Activated naive CD4-positive, alpha-beta T cell treated with anti-CD3 and anti-CD28 coated beads, Interleukin-2, amount 50 U/mL, for 24 hours (primary cell): Measurements from ENCODE around the gene FAM193A.

Source experiments
- H3K27ac Mint-ChIP-seq: one replicate; pipeline ENCODE4 v1.8.0; 2021; ENCODE audit warnings: mild to moderate bottlenecking, mixed read lengths
- H3K27me3 Mint-ChIP-seq: one replicate; pipeline ENCODE4 v1.8.0; 2021; ENCODE audit warnings: mixed read lengths
- H3K36me3 Mint-ChIP-seq: one replicate; pipeline ENCODE4 v1.8.0; 2021; ENCODE audit warnings: mixed read lengths
- H3K4me1 Mint-ChIP-seq: one replicate; pipeline ENCODE4 v1.8.0; 2021; ENCODE audit warnings: mixed read lengths
- H3K4me3 Mint-ChIP-seq: one replicate; pipeline ENCODE4 v1.8.0; 2021; ENCODE audit warnings: mild to moderate bottlenecking, mixed read lengths
- H3K9me3 Mint-ChIP-seq: one replicate; pipeline ENCODE4 v1.8.0; 2021; ENCODE audit warnings: mixed read lengths

FAM193A gene

DNA sequence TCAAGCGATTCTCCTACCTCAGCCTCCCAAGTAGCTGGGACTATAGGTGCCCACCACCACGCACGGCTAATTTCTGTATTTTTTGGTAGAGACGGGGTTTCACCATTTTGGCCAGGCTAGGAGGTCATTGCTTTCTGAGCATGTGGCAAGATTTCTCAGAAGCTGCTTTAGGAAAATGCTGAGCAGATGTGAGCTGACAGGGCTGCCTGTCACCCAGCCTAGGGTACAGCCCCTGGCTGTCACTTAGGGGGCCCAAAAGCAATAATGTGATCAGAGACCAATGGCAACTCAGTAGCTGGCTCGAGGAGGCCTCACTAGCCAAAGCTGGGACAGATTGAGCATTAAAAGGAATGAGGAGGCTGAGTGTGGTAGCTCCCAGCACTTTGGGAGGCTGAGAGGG, 154.9 kb downstream of the FAM193A start:
- peak overlapping the region; percentile 90 for H3K27ac Mint-ChIP-seq
- no peak overlapping the region for H3K4me3 Mint-ChIP-seq
- H3K4me1 Mint-ChIP-seq, result peaks cover 25% of the 10 kb centered on the region
- no peaks in the 10 kb centered on the region for H3K27me3 Mint-ChIP-seq
- peaks cover 19% of the 10 kb centered on the region for H3K36me3 Mint-ChIP-seq
- no peaks in the 10 kb centered on the region for H3K9me3 Mint-ChIP-seq

DNA sequence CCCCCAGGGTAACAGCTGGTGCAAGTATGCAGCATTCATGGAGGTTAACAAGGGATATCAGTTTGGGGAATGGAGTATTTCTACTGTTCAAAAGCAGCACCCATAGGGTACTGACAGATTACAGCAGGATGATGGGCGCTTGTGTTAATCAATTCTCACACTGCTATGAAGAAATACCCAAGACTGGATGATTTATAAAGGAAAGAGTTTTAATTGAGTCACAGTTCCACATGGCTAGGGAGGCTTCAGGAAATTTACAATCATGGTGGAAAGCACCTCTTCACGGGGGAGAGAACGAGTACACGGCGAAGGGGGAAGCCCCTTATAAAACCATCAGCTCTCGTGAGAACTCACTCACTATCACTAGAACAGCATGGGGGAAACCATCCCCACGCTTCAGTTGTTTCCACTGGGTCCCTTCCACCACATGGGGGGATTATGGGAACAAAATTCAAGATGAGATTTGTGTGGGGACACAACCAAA, 155.5 kb downstream of the FAM193A start:
- H3K27me3 Mint-ChIP-seq, result no peaks in the 10 kb centered on the region
- peaks cover 25% of the 10 kb centered on the region for H3K4me1 Mint-ChIP-seq
- peak overlapping the region; percentile 89 for H3K27ac Mint-ChIP-seq
- H3K4me3 Mint-ChIP-seq, result no peak overlapping the region
- peaks cover 19% of the 10 kb centered on the region for H3K36me3 Mint-ChIP-seq
- no peaks in the 10 kb centered on the region for H3K9me3 Mint-ChIP-seq

DNA sequence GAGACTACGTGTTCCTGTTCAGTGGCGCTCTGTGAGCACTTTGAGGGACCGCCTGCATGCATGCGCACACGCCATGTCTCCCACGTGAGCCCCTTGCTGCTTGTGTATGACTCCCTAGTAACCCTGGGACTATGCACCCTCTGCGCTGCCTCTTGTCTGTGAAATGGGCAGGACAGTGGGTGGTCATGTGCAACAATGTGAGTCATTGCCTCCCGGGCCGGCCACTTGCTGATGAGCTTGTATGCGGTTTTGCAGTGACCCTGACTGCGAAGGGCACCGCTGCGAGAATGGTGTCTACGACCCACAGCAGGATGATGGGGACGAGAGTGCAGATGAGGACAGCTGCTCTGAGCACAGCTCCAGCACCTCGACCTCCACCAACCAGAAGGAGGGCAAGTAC, 158.2 kb downstream of the FAM193A start:
- H3K27ac Mint-ChIP-seq, result no peak overlapping the region
- H3K9me3 Mint-ChIP-seq, result no peaks in the 10 kb centered on the region
- no peak overlapping the region for H3K4me3 Mint-ChIP-seq
- no peaks in the 10 kb centered on the region for H3K27me3 Mint-ChIP-seq
- H3K36me3 Mint-ChIP-seq, result peaks cover 14% of the 10 kb centered on the region
- peaks cover 27% of the 10 kb centered on the region for H3K4me1 Mint-ChIP-seq

DNA sequence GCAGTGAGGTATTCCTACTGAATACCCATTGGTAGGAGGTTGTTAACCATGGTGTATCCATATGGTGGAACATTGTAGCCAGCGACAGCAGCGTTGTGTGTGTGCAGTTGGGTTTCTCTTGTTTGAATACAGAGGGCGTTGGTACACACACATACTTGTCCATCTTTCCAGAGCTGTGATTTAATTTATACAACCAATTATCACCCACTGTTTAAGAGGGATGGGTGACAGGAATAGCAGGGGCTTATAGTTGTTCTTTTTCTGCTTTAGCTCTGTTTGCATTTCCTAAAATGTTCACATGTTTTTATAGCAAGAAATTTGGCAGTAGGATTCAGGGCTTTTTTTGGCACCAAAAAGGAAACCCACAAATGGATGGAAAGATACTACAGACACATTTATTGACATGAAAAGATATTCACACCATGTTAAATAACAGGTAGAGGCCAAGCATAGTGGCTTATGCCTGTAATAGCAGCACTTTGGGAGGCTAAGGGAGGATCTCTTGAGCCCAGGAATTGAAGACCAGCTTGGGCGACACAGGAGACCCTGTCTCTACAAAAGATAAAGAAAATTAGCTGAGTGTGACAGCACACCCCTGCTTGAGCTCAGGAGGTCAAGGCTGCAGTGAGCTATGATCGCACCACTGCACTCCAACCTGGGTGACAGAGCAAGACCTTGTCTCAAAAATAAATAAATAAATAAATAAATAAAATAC, 159.1 kb downstream of the FAM193A start:
- no peaks in the 10 kb centered on the region for H3K9me3 Mint-ChIP-seq
- H3K4me3 Mint-ChIP-seq, result no peak overlapping the region
- peaks cover 20% of the 10 kb centered on the region for H3K4me1 Mint-ChIP-seq
- no peaks in the 10 kb centered on the region for H3K27me3 Mint-ChIP-seq
- H3K36me3 Mint-ChIP-seq, result peaks cover 16% of the 10 kb centered on the region
- no peak overlapping the region for H3K27ac Mint-ChIP-seq

DNA sequence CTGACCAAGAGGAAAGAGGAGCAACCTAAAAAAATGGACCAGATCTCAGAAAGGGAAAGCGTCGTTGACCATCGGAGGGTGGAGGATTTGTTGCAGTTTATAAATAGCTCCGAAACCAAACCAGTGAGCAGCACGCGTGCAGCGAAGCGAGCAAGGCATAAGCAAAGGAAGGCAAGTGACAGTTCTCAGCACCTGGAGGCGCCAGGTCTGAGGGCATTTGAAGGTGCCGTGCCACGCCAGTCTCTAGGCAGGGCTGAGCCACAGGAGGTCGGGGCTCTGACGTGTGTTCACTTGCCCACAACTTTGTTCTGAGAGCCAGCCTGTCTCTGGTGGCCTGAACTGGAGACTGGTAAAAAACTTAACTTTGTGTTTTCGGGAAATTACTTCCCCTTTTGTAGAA, 160.0 kb downstream of the FAM193A start:
- H3K36me3 Mint-ChIP-seq, result peaks cover 21% of the 10 kb centered on the region
- H3K9me3 Mint-ChIP-seq, result no peaks in the 10 kb centered on the region
- no peaks in the 10 kb centered on the region for H3K27me3 Mint-ChIP-seq
- H3K27ac Mint-ChIP-seq, result no peak overlapping the region
- no peak overlapping the region for H3K4me3 Mint-ChIP-seq
- peaks cover 16% of the 10 kb centered on the region for H3K4me1 Mint-ChIP-seq

DNA sequence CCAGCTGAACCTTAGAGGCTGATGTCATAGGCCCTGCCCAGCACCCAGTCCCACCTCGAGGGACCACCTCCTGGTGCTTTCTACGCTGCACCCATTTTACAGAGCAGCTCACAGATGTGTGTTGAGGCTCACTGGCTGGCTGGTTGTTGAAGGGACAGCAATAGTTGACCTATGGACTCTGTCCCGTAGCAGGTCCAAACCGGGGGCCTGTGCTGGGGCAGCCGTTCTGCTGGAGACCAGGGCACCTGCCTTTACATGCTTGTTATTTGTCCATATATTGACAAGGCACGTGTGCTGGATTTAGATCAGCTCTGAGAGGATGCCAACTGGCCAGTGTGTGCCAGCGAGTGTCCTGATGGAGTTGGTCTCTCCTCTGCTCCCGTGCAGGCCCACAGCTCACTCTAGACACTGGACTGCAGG, 161.6 kb downstream of the FAM193A start:
- no peak overlapping the region for H3K27ac Mint-ChIP-seq
- no peak overlapping the region for H3K4me3 Mint-ChIP-seq
- H3K4me1 Mint-ChIP-seq, result peaks cover 3% of the 10 kb centered on the region
- no peaks in the 10 kb centered on the region for H3K27me3 Mint-ChIP-seq
- H3K9me3 Mint-ChIP-seq, result no peaks in the 10 kb centered on the region
- peaks cover 27% of the 10 kb centered on the region for H3K36me3 Mint-ChIP-seq

DNA sequence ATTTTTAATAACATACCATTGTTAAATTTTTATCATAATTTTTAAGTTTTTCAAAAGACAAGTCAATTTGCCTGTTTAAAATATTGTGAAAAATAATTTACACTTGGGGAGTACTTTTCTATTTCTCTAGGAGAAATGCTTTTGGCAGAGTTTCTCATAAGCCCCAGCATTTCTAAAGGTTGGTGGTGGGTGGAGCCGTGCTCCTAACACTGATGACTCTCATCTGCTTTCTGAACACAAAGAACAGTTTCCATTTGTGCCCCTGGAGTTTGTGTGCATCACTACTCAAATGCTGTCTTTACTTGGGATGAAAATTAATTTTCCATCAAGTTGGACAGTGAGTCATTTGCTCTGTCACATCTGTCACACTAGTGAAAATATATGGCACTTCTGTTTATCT, 162.1 kb downstream of the FAM193A start:
- no peaks in the 10 kb centered on the region for H3K9me3 Mint-ChIP-seq
- peaks cover 28% of the 10 kb centered on the region for H3K36me3 Mint-ChIP-seq
- no peaks in the 10 kb centered on the region for H3K27me3 Mint-ChIP-seq
- H3K4me1 Mint-ChIP-seq, result peaks cover 3% of the 10 kb centered on the region
- no peak overlapping the region for H3K4me3 Mint-ChIP-seq
- H3K27ac Mint-ChIP-seq, result no peak overlapping the region

DNA sequence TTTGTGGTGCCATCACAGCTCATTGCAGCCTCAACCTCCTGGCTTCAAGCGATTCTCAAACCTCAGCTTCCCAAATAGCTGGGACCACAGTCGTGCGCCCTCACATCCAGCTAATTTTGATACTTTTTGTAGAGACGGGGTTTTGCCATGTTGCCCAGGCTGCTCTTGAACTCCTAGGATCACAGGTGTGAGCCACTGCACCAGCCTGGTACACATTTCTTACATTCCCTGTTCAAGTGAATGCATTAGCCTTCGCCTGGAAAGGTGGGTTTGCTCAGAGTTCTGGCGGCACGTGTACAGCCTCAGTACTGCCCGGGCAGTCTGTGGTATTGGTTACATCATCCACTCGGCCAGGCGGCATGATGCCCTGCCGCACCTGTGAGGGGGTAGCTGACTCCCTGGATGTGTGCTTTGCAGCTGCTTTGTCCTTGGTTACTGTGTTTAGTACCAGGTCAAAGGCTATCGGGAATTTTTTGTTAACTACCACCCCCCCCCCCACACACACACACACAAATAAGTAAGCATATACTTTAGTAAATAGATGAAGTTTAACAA, 162.6 kb downstream of the FAM193A start:
- Mint-ChIP-seq H3K27ac (no peak overlapping the region), H3K9me3 (no peaks in the 10 kb centered on the region), H3K4me1 (peaks cover 3% of the 10 kb centered on the region), H3K27me3 (no peaks in the 10 kb centered on the region), H3K36me3 (peaks cover 23% of the 10 kb centered on the region), H3K4me3 (no peak overlapping the region)

DNA sequence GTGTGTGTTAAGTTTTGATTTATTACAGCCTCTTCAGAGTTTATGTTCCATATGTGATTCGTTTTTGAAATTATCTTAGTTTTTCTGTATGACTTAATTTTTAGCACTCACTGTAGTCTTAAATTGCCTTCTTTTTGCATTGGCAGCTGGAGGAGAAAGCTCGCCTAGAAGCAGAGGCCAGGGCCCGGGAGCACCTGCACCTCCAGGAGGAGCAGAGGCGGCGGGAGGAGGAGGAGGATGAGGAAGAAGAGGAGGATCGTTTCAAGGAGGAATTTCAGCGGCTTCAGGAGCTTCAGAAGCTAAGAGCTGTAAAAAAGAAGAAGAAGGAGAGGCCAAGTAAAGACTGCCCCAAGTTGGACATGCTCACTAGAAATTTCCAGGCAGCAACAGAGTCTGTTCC, 163.1 kb downstream of the FAM193A start:
- H3K4me3 Mint-ChIP-seq, result no peak overlapping the region
- no peaks in the 10 kb centered on the region for H3K27me3 Mint-ChIP-seq
- peaks cover 22% of the 10 kb centered on the region for H3K36me3 Mint-ChIP-seq
- no peak overlapping the region for H3K27ac Mint-ChIP-seq
- H3K4me1 Mint-ChIP-seq, result peaks cover 3% of the 10 kb centered on the region
- H3K9me3 Mint-ChIP-seq, result no peaks in the 10 kb centered on the region

DNA sequence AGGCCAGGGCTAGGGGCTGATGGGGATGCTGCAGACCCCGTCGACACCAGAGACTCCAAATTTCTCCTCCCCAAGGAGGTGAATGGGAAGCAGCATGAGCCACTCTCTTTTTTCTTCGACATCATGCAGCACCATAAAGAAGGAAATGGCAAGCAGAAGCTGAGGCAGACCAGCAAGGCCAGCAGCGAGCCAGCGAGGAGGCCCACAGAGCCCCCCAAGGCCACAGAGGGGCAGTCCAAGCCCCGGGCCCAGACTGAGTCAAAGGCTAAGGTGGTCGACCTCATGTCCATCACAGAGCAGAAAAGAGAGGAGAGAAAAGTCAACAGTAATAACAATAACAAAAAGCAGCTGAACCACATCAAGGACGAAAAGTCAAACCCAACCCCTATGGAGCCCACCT, 163.6 kb downstream of the FAM193A start:
- no peak overlapping the region for H3K4me3 Mint-ChIP-seq
- peak overlapping the region; percentile 65 for H3K27ac Mint-ChIP-seq
- no peaks in the 10 kb centered on the region for H3K27me3 Mint-ChIP-seq
- peaks cover 18% of the 10 kb centered on the region for H3K36me3 Mint-ChIP-seq
- H3K4me1 Mint-ChIP-seq, result peaks cover 3% of the 10 kb centered on the region
- no peaks in the 10 kb centered on the region for H3K9me3 Mint-ChIP-seq

DNA sequence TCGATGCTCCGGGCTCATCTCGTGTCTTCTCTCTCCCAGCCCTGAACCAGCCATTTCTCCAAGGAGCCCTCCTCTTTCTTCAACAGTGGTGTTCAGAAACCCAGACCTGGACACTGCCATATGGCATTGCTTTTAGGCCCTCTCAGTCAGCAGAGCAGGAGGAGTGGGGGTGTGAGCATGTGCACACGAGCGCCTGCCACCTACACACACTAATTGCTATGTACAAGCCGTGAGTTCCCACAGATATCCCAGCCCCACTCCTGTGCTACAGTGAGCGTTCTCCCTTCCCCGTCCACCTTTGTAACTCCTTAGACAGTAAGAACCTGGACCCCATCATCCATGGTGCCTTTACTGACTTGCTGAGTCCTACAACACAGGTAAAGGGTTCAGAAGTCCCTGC, 165.9 kb downstream of the FAM193A start:
- H3K4me3 Mint-ChIP-seq, result no peak overlapping the region
- H3K9me3 Mint-ChIP-seq, result no peaks in the 10 kb centered on the region
- H3K4me1 Mint-ChIP-seq, result peaks cover 3% of the 10 kb centered on the region
- no peaks in the 10 kb centered on the region for H3K27me3 Mint-ChIP-seq
- peaks cover 17% of the 10 kb centered on the region for H3K36me3 Mint-ChIP-seq
- peak overlapping the region; percentile 70 for H3K27ac Mint-ChIP-seq

DNA sequence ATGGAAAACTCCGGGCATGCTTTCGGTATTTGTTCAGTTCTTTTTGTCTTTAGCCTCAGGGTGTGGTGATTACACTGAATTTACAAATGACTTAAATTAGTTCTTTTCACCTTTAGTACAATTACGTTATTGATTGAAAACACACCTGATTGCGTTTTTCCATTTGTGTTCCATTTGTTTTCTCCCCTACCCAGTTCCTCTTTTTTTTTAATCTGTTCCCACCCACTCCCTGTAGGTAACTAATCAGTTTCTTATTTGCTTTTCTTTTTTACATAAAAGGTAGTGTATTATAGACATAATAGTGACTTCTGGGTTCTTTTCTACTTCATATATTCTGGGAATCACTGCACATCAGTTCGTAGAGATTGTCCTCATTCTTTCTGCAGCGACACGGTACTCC, 166.3 kb downstream of the FAM193A start:
- peak overlapping the region; percentile 68 for H3K27ac Mint-ChIP-seq
- H3K27me3 Mint-ChIP-seq, result no peaks in the 10 kb centered on the region
- no peaks in the 10 kb centered on the region for H3K9me3 Mint-ChIP-seq
- peaks cover 17% of the 10 kb centered on the region for H3K36me3 Mint-ChIP-seq
- peaks cover 3% of the 10 kb centered on the region for H3K4me1 Mint-ChIP-seq
- H3K4me3 Mint-ChIP-seq, result no peak overlapping the region

DNA sequence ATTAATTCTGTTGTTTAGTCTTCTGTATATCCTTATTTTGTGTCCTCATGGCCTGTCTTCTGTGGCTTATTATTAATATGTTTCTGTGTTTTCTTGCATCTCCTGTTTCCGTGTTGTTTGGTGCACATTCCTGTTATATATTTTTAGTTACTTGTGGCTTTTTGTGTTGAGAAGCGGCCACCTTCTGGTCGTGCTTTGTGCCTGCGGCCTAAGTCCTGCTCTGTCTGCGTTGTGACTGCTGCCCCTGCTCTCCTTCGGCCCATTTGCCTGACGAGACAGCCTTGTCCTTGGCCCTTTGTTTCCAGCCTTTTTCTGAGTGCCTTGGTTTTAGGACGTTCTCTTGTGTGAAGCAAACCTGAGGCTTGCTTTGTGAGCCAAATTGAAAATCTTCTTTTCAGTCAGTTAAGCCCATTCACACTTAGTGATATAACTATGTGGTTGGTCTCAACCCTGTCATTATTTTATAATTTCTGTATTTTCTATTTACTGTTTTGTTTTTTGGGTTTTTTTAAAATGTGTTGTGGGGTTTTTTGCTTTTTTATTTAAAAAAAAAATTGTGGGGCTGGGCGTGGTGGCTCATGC, 175.9 kb downstream of the FAM193A start:
- Mint-ChIP-seq H3K4me1 (peaks cover 18% of the 10 kb centered on the region), H3K27ac (peak overlapping the region; percentile 70), H3K4me3 (no peak overlapping the region), H3K9me3 (no peaks in the 10 kb centered on the region), H3K36me3 (peaks cover 2% of the 10 kb centered on the region), H3K27me3 (no peaks in the 10 kb centered on the region)

DNA sequence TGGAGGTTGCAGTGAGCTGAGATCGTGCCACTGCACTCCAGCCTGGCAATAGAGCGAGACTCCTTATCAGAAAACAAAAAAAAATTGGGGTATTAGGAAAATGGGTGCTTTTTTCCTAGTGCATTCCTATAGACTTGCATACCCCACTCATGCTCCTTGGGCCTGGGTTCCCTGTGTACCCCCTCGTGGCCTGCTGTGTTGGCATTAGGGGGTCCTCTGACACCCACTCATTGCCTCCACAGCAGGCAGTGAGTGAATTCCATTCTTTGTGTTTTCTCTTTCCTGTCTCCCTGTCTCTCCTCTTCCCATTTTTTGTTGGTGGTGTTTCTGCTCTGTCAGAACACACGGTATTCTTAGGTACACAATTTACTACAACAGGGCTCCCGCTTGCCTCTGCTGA, 176.9 kb downstream of the FAM193A start:
- no peaks in the 10 kb centered on the region for H3K9me3 Mint-ChIP-seq
- peaks cover 5% of the 10 kb centered on the region for H3K36me3 Mint-ChIP-seq
- H3K4me1 Mint-ChIP-seq, result peaks cover 18% of the 10 kb centered on the region
- H3K27ac Mint-ChIP-seq, result peak overlapping the region; percentile 94
- H3K4me3 Mint-ChIP-seq, result peak overlapping the region; percentile 78
- no peaks in the 10 kb centered on the region for H3K27me3 Mint-ChIP-seq

DNA sequence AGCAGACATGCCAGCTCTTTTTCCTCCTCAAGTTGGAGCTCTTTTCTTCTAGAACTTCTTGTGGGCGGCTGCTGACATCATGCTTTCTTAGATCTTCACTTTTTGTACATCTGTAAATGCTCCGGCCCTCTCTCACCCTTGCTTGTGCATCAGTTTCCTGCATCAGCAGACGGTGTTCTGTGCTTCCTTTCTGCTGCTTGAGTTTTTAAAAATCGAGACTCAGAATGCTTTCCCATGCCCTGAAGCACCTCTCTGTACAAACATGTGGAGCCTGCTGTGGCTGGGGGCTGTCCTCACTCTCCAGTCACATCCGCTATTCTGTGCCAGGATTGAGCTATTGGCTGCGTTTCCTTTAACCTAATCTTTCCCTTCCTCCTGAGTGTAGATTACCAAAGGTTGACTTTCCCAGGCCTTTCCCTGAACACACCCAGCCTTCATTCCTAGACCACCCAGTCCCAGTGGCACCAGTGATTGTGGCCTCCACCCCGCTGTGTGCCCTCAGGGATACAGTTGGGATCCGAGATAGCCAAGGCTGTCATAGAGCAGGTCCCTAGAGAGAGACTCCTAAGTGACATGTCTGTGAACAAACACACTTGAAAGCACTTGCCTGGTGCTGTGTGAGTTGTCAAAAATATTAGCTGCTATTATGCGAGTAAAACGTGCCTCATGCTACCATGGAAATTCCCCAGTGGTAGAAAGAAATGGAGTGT, 177.8 kb downstream of the FAM193A start:
- peaks cover 18% of the 10 kb centered on the region for H3K4me1 Mint-ChIP-seq
- peak overlapping the region; percentile 78 for H3K4me3 Mint-ChIP-seq
- H3K27ac Mint-ChIP-seq, result peak overlapping the region; percentile 94
- H3K27me3 Mint-ChIP-seq, result no peaks in the 10 kb centered on the region
- no peaks in the 10 kb centered on the region for H3K9me3 Mint-ChIP-seq
- peaks cover 5% of the 10 kb centered on the region for H3K36me3 Mint-ChIP-seq

DNA sequence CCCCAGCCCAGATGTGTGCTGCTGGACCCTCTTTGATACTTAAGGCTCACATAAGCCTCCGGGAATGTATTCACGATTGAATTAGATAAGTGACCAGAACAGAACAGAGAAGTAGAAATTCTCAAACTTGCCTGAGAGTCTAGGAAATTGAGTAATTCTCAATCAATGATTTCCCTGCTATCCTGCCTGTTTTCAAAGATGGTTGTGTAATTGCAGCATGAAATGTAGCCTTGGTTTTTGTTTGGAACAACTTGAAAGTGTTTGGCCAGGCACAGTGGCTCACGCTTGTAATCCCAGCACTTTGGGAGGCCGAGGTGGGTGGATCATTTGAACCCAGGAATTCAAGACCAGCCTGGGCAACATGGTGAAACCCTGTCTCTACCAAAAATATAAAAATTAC, 178.5 kb downstream of the FAM193A start:
- Mint-ChIP-seq H3K4me3 (no peak overlapping the region), H3K27ac (peak overlapping the region; percentile 94), H3K4me1 (peaks cover 18% of the 10 kb centered on the region), H3K27me3 (no peaks in the 10 kb centered on the region), H3K36me3 (peaks cover 5% of the 10 kb centered on the region), H3K9me3 (no peaks in the 10 kb centered on the region)
